Endodermal cell (in vitro differentiated cells): ENCODE measurements around the gene UNC93B1. TPM values are rescaled to one million over a fixed set of nuclear protein-coding genes. Genes with fewer than 3 reads are reported as not detected.
"Not testable (repeated sequence)": the region's sequence is repeated elsewhere in the genome, so short reads cannot be mapped to it uniquely, and the experiment has no call there.

Source experiments
- DNase-seq: peaks from one replicate; pipeline ENCODE4 v3.0.0-alpha.2; 2017
- H3K27ac ChIP-seq: 2 replicates; pipeline ENCODE4 v1.5.1; 2013; ENCODE audit warnings: mild to moderate bottlenecking, low read depth, low read length, moderate library complexity
- H3K27me3 ChIP-seq: 2 replicates; pipeline ENCODE4 v1.6.1; 2013; ENCODE audit warnings: mild to moderate bottlenecking, low read length, moderate library complexity; ENCODE audit not compliant: insufficient read depth, control insufficient read depth, poor library complexity, severe bottlenecking
- H3K36me3 ChIP-seq: 2 replicates; pipeline ENCODE4 v1.7.0; 2013; ENCODE audit warnings: mild to moderate bottlenecking, low read length, moderate library complexity; ENCODE audit not compliant: control insufficient read depth, insufficient read depth
- H3K4me1 ChIP-seq: one replicate; pipeline ENCODE4 v1.7.0; 2013; ENCODE audit warnings: low read length; ENCODE audit not compliant: control insufficient read depth, insufficient read depth
- H3K4me3 ChIP-seq: 2 replicates; pipeline ENCODE4 v1.5.1; 2013; ENCODE audit warnings: mild to moderate bottlenecking, low read length, moderate library complexity
- H3K9ac ChIP-seq: 2 replicates; pipeline ENCODE4 v1.6.1; 2013; ENCODE audit warnings: mild to moderate bottlenecking, low read length, moderate library complexity; ENCODE audit not compliant: poor library complexity, severe bottlenecking; ENCODE audit errors: extremely low read depth
- H3K9me3 ChIP-seq: 2 replicates; pipeline ENCODE4 v1.6.1; 2013; ENCODE audit warnings: mild to moderate bottlenecking, low read length, moderate library complexity; ENCODE audit not compliant: control insufficient read depth
- H3K27ac Mint-ChIP-seq: 2 replicates; pipeline ENCODE4 v1.8.0; 2020; ENCODE audit warnings: mixed read lengths
- H3K27me3 Mint-ChIP-seq: 2 replicates; pipeline ENCODE4 v1.8.0; 2021; ENCODE audit warnings: mild to moderate bottlenecking, mixed read lengths; ENCODE audit not compliant: insufficient read depth
- H3K36me3 Mint-ChIP-seq: 2 replicates; pipeline ENCODE4 v1.8.0; 2020; ENCODE audit warnings: low read depth, mixed read lengths
- H3K4me1 Mint-ChIP-seq: 2 replicates; pipeline ENCODE4 v1.8.0; 2020; ENCODE audit warnings: mixed read lengths
- H3K4me3 Mint-ChIP-seq: 2 replicates; pipeline ENCODE4 v1.8.0; 2020; ENCODE audit warnings: mild to moderate bottlenecking, moderate library complexity, mixed read lengths
- H3K9me3 Mint-ChIP-seq: 2 replicates; pipeline ENCODE4 v1.8.0; 2020; ENCODE audit warnings: mild to moderate bottlenecking, mixed read lengths
- CTCF ChIP-seq: fragments of 200-600 bp; sonication (generic); conservative IDR thresholded peaks from 2 replicates; pipeline ENCODE4 v1.5.0; 2021; ENCODE audit warnings: antibody characterized with exemption, mild to moderate bottlenecking
- WGBS, 2 experiments: methylation state at CpG; one replicate each; pipeline versions ENCODE4 v1.1.5 to v1.1.7; 2013; ENCODE audit warnings: missing lambda C conversion rate in 2 of 2, mixed read lengths in 1 of 2; ENCODE audit not compliant: insufficient coverage in 1 of 2, insufficient read length in 1 of 2; 5-methylcytosine and 5-hydroxymethylcytosine counted together
- microRNA-seq: library from miRNA; unstranded; fragments of <30 nt; microRNA quantifications from one replicate; pipeline ENCODE4 v1.2.0, GENCODE V29; 2020; ENCODE audit warnings: borderline microRNAs expressed
- total RNA-seq, 2 donors: library from RNA; stranded (reverse); fragmentation: NEBNext Ultra II Directional in 1 of 2; extraction: Animal tissue kit (Norgen Biotek cat#: 25700) in 1 of 2; gene quantifications; 2 replicates in 1 of 2; 3 replicates in 1 of 2; pipeline ENCODE4 v1.2.1, GENCODE V29; 2021

Gene UNC93B1
- total RNA-seq, 2 donors from 2014 or later: 27.1 to 32.0 TPM

- not testable (repeated sequence) for H3K4me1 ChIP-seq, H3K9me3 ChIP-seq, H3K4me3 ChIP-seq, DNase-seq, H3K27ac ChIP-seq, H3K27ac Mint-ChIP-seq, H3K36me3 Mint-ChIP-seq, H3K4me1 Mint-ChIP-seq, H3K36me3 ChIP-seq, H3K9me3 Mint-ChIP-seq, H3K9ac ChIP-seq
- Mint-ChIP-seq H3K27me3 (peaks cover 41% of the 10 kb centered on the region), H3K4me3 (peak overlapping the region; percentile 65)
- H3K27me3 ChIP-seq: peaks cover 17% of the 10 kb centered on the region
- WGBS, 2 experiments: 70 to 94% methylated on average over 2 to 14 of the region's 14 CpGs
These were observed 49.6 kb downstream of the UNC93B1 start for GRCh38 chr11:67954251-67954650.

- WGBS, 2 experiments: 99% methylated on average over 7 of the region's 8 CpGs; no CpG with 5 or more reads in 1 of the 2 experiments
- H3K4me3 Mint-ChIP-seq, DNase-seq, H3K4me3 ChIP-seq, H3K9me3 Mint-ChIP-seq, H3K9me3 ChIP-seq, H3K9ac ChIP-seq, H3K36me3 Mint-ChIP-seq, H3K4me1 ChIP-seq, H3K27ac Mint-ChIP-seq, H3K36me3 ChIP-seq, H3K4me1 Mint-ChIP-seq, H3K27ac ChIP-seq: not testable (repeated sequence)
- H3K27me3 ChIP-seq: peaks cover 17% of the 10 kb centered on the region
- peaks cover 30% of the 10 kb centered on the region for H3K27me3 Mint-ChIP-seq
These were observed 53.2 kb downstream of the UNC93B1 start for GRCh38 chr11:67950705-67951104.

- not testable (repeated sequence) for H3K9ac ChIP-seq, H3K4me3 ChIP-seq, H3K4me3 Mint-ChIP-seq, DNase-seq, H3K27ac ChIP-seq, H3K36me3 ChIP-seq, H3K27ac Mint-ChIP-seq, H3K9me3 ChIP-seq, H3K27me3 Mint-ChIP-seq, H3K9me3 Mint-ChIP-seq, H3K36me3 Mint-ChIP-seq, H3K27me3 ChIP-seq, H3K4me1 Mint-ChIP-seq, H3K4me1 ChIP-seq
- 95% methylated on average over 5 of the region's 7 CpGs; no CpG with 5 or more reads in 1 of the 2 experiments for WGBS, 2 experiments
These were observed 56.1 kb downstream of the UNC93B1 start for GRCh38 chr11:67947785-67948184.

- not testable (repeated sequence) for H3K9ac ChIP-seq, H3K4me3 ChIP-seq
These were observed 57.5 kb downstream of the UNC93B1 start for GRCh38 chr11:67946403-67946802.

GRCh38 chr11:67943406-67943805 is 60.5 kb downstream of the UNC93B1 start:
- TF ChIP-seq CTCF: peak; percentile 63
- H3K27me3 Mint-ChIP-seq, H3K9me3 Mint-ChIP-seq, H3K36me3 ChIP-seq, H3K4me3 Mint-ChIP-seq, H3K4me1 ChIP-seq, H3K9ac ChIP-seq, H3K4me3 ChIP-seq, H3K9me3 ChIP-seq, H3K36me3 Mint-ChIP-seq, DNase-seq, H3K4me1 Mint-ChIP-seq, H3K27ac ChIP-seq, H3K27me3 ChIP-seq, H3K27ac Mint-ChIP-seq: not testable (repeated sequence)
- 36 to 40% methylated on average over 1 to 3 of the region's 5 CpGs for WGBS, 2 experiments

More at GRCh38 chr11:67946403-67946802, 57.5 kb downstream of the UNC93B1 start:
- not testable (repeated sequence) for H3K27ac ChIP-seq, H3K27me3 ChIP-seq, H3K9me3 ChIP-seq, H3K4me3 Mint-ChIP-seq, H3K36me3 Mint-ChIP-seq, H3K27ac Mint-ChIP-seq, H3K27me3 Mint-ChIP-seq, H3K9me3 Mint-ChIP-seq, H3K4me1 ChIP-seq, H3K4me1 Mint-ChIP-seq, DNase-seq, H3K36me3 ChIP-seq
- 90 to 97% methylated on average over 3 to 4 of the region's 4 CpGs for WGBS, 2 experiments

Small RNA genes within 50 kb of the gene (microRNA-seq; reads per million reads assigned to microRNA genes)
- gene MIR4691 (not detected), gene MIR6753 (not detected), gene MIR7113 (not detected)

Other genes with a start within 250 kb of the UNC93B1 start
- under 1 TPM in 1 of 2 donors, not detected in 1; 0.11 TPM for gene ALDH3B1, start 6.2 kb upstream of the UNC93B1 start, total RNA-seq
- 100 to 1,000 TPM; 150 to 168 TPM for gene NDUFS8, start 26.6 kb upstream of the UNC93B1 start, total RNA-seq
- 10 to 100 TPM; 61.6 to 70.4 TPM for gene TCIRG1, start 34.9 kb upstream of the UNC93B1 start, total RNA-seq
- gene CHKA, start 117.3 kb upstream of the UNC93B1 start, total RNA-seq: 10 to 100 TPM; 56.1 to 75.9 TPM
- 10 to 100 TPM; 53.3 to 62.3 TPM for gene KMT5B, start 209.2 kb upstream of the UNC93B1 start, total RNA-seq